GM18870 (cell line): Measurements from ENCODE around the gene BOC.

ENCODE experiments used
- ATAC-seq: cut with Tn5 transposase; IDR thresholded peaks from one replicate; pipeline ENCODE4 v1.9.1; 2021; ENCODE audit warnings: moderate library complexity; ENCODE audit not compliant: unreplicated experiment

BOC gene

DNA sequence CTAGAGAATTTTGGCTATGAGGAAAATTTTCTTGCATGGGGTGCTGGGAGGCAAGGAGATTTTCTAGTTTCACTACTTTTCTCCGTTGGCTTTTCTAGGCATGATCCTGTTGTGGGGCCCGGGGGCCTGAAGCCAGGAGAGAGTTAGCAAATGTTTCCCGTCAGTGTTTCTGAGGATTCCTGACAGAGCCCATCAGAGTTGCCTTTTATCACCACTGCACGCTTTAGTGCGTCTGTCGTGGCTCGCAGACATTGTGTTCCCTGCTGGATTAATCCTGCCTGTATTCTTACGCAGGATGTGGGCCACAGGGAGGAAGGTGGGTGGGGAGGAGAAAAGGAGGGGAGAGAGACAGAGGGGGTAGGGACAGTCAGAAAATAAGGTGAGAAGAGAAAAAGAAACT is 18.1 kb upstream of the BOC start:
- no peak for ATAC-seq

DNA sequence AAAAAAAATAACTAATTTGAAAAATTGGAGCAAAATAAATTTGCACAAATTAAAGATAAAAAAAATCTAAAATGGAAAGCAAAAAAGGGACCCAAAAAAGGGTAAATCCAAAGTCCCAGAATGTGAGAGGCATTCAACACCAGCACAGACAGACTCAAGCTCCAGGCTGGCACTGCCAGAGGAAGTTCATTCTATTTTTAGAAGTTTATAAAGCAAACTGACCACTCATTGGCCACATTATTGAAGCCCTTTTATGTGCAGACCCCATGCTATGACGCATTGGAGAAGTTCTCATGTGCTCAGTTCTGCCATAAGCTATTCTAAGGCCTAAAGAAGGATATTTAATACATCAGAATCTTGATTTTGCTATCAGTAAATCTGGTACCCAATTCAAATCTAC is 17.6 kb upstream of the BOC start:
- no peak for ATAC-seq

DNA sequence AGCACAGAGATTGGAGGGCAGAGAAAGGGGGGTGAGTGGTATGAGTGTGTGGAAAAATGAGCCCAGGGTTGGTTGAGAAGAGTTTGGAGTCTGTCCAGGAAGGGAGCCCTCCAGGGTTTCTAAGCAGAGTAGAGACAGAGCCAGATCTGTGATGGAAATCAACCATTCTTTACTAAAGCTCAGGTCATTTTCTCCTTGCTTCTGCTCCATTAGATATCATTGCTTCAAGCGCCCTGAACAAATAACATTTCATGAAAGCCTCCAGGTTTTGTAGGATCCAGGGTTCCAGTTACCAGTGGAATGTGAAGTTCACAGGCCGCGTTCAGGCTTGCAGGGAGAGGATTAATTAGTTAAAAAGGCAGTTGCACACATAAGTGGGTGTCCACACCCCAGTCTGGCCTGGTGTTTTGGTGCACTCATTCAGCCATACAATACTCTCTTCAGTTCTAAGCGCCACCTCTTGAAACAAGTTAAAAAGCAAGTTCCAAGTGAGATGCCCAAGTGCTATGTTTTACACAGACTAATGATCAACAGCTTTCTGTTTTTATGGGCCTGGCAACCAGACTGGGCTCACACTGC is 16.4 kb upstream of the BOC start:
- ATAC-seq: no peak

DNA sequence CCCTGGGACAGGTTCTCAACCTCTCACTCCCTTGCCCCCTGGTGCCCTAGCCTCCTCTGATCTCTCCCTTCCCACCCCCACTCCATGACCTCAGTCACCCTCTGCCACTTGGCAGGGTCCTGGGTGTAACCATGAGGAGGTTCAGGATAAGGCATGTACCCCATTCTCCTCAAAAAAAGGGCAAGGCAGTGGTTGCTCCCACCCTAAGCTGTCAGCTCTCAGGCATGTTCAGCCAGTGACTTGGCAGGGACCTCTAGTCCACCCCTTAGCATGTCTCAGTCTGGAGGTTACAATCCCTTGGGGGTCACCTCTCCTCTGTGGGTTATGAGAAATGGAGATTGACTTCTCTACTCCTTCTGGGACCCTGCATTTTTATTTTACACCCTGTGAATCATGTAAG is 11.0 kb upstream of the BOC start:
- ATAC-seq: no peak

DNA sequence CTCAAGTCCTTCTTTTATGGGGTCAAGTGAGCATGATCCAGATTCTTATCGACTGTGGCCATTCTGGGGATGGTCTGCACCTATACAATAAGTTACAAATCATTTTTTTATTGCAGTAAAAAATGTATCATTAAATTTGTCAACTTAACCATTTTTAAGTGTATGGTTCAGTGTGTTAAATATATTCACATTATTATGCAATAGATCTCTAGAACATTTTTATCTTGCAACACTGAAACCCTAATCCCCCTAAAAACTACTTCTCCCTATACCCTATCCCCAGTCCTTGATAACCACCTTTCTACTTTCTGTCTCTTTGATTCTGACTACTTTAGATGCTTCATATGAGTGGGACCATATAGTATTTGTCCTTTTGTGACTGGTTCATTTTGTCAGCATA is 10.4 kb upstream of the BOC start:
- ATAC-seq: no peak

DNA sequence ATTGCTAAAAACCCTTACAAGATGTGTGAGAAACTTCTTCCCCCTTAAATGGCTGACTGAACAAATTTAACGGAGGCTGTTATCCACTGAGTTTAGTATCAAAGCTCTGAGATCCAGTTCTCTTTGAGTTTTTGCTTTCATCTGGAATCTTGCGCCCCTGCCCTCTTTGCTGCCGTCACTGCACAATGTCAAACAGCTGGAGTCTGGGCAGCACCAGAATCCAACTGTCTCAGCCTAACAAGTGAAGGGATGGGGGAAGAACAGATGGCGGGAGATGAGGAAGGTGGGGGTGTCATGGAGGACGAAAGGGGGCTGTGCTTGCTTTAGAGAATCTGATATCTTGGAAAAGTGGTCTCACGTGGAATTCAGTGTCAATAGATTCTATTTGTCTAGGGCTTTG is 7.0 kb upstream of the BOC start:
- ATAC-seq: no peak

DNA sequence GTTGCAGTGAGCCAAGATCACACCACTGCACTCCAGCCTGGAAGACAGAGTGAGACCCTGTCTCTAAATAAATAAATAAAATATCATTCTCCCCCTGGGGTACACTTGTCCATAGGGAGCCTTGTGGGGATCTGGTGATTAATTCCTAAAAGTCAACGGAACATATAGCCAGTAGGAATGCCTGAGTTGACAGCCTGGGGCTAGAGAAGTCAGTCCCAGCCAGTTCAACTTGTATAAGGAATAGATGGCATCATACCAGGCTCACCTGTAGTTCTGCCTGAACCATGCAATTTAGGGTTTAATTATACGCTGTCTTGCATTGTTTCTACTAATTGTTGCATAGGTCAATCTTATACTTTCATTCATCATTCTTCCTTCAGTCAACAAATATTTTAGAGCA is 5.9 kb upstream of the BOC start:
- ATAC-seq: no peak

DNA sequence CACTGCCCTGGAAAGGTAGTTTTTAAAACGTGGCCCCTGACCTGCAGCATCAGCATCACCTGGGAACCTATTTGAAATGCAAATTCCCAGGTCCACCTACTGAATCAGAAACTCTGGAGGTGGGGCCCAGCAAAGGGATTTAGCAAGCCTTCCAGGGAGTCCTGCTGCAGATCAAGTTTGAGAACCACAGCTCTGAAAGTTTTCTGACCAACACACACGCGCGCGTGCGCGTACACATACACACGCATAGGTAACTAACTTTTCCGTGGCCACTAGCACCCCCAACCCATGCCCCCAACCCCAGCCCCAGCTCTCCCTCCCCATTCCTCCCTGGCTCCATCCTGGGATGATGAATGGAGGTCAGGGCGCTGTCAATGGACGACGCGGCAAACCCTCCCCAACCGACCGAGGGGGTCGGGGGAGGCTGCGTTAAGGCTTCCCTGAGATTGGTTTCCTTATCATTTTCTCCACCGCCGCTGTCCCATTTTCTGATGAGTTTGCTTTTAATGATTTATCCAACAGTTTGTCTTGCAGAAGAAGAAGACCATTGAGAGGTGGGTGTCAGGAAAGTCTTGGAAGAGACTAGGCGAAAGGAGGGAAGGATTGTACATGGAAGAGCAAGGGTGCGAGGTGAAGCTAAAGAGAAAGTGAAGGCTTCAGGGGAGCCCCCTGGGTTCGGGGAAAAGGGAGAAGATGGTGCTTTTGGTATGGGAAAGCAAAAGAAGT is 590 bp upstream of the BOC start:
- no peak for ATAC-seq

DNA sequence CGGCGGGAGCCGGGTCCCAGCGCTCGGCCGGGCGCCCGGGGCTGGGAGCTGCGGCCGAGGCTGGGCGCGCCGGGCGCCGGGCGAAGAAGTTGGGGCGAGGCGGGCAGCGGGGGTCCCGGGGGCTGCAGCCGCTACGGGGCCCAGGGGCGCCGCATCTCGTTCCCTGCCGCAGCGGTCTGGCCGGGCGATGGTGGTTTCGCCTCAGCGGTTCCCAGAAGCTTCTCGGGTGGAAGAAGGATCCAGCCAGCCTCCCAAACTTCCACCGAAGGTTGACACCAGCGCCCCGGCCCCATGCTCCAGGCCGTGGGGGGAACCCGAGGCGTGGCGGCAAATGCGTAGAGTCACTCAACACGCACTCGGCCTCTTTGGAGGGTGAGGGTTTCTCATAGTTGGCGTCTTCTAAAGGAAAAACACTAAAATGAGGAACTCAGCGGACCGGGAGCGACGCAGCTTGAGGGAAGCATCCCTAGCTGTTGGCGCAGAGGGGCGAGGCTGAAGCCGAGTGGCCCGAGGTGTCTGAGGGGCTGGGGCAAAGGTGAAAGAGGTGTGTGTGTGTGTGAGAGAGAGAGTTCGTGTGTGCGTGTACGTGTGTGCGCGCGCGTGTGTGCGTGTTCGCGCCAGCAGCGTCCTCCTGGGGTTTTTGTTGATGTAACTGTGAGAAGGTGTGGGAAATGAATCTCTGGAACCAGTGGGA is 940 bp downstream of the BOC start:
- no peak for ATAC-seq

DNA sequence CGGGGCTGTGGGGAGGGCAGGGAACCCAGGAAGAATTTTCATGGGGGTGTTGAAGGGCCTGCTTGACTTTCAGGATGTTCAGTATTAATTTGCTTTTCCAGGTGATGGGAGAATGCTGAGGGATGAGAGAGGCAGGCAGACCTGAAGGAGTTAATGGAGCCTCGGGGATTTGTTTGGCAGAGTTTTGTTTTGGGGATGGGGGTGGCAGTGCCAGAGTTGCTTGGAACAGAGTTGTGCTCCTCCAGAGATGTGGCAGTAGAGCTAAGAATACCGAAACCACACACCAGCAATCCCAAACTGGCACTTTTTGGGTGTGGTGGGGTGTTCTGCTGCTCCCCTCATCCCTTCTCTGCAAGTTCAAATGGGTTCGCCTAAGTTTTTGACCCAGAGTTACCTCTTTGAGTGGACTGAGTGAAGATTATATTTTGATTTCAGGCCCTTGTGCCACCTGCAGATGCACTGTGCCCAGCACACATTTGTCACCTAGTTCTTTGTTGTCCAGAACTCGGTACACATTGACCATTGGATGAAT is 1.6 kb downstream of the BOC start:
- no peak for ATAC-seq

DNA sequence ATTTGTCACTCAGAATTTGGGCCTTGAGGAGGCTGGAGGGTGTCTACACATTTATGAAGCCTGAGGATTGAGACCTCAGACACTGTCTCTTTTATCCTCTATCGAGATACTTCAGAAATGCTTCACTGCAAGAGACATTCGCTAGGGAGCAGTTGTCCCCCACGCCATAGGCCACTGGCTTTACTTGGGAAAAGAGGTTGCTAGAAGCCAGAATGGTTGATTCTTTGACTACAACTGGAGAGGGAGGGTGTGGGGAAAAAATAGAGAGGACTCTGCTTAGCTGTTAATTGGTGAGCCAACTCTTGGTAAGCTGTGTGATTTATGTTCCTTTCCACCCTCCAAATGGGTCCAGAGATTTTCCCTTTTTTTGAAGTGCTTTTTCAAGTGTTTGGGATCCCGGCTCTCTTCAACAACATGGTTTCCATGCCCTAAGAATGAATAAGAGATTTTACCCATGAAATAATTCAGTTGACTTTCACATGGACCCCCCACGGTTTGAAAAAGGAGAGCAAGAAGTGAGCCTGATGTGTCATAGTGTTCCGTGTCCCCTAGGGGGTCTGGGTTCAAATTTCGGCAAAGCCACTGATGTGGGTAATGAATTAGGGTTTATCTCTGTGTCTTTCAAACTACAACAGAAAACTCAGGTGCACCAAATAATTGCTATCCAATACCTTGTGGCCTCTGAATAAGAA is 2.7 kb downstream of the BOC start:
- no peak for ATAC-seq

DNA sequence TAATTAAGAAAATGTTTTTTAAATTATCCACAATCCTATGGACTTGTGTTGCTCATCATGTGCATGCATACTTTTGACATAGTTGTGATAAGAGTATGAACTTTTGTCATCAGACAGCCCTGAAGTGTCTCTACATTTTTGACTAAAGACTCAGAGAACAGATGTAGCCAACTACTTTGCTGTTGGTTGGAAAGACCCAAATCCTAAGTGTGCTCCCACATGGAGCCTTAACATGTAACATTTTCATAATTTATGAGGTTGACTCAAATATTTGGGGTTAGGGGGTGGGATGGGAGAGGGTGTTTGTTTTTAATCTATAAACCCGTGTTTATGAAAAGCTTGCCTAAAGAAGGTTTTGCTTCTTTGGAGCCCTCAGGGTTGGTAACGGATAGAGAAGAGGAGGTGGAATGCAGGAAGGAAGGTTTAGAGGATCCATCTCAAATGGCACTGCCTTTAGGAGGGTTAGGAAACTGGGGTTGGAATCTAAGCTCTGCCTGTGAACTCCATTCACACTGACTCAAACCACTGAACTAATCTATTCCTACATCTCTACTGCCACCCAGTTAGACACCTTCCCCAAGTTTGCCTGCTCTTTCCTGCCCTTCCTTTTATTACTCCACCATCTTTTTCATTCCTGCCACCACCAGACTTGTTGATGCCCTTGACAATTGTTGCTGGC is 3.7 kb downstream of the BOC start:
- ATAC-seq: no peak

DNA sequence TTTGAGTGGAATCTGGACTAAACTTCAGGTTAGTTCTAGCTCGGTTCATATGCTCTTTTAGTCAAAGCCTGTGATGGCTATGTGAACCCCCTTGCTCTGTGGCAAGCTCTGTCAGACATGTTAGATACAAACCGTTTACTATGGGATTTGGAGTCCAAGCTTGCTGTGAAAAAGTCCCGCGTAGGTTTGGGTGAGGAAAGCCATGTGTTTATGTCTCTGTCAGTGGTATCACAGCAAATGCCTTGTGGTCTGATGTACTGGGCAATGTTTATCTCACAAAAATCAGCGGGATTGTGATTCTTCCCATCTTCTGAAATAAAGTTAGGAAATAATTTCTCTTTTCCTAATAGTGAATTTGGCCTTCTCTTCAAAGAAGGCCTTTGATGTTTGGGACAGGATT is 5.0 kb downstream of the BOC start:
- no peak for ATAC-seq

DNA sequence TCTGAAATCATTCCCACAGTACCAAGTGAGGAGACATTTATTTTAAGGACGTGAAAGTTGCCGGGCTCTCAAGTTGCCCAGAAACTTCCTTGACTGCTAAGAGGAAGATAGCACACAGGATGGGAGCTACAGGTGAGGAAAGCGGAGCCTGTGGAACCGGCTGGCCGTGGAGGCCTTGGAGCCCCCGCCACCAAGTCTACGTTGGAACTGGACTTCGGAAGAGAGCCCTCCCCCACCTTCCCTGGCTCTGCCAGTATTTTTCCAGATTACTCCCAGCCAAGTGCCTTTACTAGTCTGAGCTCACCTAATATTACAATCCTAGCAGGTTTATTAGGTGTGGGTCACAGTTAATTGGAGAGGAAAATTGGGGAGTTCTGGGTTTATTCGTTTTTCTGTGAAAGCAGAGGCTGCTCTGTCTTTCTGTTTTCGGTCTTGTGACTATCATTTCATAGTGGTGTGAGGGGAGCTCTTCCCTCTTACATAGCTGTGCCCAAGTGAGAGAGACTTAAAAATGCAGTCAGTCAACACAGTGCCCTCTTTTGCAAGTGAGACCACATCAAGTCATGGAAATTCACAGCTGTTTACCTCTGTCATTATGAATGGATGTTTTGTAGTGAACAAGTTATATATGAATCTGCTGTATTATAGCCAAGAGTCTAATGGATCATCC is 6.8 kb downstream of the BOC start:
- no peak for ATAC-seq

DNA sequence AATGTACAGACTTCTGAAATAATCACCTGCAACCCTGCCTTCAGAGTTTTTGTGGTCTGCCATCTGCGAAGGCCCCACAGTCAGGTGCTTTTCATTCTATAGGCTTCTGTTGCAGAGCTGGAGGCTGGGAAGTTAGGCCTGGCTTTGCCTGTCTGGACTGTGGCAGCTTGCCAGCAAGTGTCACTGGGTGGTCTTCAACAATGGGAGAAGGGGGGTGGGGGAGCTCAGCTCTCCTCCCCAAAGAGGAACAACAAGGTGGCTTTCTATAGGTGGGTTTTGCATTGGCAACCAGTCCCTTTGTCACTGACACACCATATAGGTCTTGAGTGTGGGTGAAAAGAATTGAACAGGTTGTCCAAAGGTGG is 7.3 kb downstream of the BOC start:
- no peak for ATAC-seq

DNA sequence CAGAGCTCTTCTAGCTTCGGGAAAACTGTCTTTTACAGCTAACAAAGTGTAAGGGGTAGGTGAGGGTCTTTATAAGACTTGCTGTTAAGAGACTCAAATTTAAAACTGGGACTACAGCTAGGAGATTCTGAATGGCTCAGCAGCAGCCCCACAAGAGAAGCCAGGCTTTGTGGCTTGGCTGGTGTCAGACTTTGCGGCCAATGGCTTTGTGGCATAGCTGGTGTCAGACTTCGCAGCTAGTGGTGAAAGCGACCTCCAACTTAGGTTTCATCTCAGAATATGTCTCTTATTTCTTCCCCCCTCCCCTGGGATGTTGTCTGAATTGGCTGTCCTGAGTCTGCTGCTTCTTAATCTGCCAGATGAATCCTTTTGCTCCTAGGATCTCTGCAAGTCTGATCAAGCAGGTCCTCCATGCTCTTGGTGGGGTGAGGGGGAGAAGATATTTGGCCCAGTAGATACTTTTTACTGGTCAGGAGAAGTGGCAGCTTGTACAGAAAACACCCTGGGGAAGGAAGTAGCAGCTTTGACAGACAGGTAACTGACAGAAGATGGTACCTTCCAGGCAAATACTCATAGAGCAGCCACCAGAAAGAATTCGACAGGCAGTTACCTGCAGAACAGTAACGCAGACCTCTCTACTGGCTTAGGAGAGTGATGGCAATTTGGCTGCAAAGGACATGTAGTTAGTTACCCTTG is 8.4 kb downstream of the BOC start:
- ATAC-seq: no peak

DNA sequence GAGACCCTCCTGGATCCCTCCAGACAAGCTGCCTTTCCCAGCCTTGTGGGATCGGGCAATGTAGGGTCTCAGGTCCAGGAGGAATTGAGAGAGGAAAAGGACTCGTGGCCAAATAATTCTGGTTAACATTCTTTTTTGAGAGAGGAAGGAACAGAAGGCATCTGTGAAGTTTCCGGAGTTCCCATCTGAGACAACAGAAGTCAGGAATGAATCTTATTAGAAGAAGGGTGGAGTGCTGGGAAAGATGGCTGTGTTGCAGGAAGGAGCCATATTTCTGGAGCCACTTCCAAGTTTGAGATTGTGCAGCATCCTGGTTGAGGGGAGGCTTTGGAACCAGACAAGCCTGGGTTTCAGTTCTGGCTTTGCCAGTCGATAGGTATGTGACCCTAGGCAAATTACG is 9.4 kb downstream of the BOC start:
- no peak for ATAC-seq

DNA sequence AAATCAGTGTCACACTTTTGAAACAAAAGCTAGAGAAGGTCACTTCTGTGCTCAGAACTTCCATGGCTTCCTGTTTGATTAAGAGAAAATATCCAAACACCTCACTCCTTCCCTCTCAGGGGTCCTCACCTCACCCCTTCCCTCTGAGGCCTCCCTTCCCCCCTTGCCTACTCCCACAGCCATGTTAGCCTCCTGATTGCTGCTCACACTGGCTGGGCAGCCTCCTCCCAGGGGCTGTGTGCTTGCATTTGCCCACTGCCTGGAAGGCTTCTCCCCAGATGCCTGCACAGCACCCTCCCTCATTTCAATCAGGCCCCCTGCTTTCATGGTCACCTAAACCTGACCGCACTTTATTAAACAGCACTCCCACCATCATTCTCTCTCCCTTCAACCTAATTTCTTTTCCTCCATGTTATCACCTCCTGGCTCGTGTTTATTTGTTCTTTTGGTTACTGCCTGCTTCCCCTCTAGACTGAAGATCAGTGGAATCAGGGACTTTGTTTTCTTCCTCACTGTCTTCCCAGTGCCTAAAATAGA is 10.4 kb downstream of the BOC start:
- no peak for ATAC-seq

DNA sequence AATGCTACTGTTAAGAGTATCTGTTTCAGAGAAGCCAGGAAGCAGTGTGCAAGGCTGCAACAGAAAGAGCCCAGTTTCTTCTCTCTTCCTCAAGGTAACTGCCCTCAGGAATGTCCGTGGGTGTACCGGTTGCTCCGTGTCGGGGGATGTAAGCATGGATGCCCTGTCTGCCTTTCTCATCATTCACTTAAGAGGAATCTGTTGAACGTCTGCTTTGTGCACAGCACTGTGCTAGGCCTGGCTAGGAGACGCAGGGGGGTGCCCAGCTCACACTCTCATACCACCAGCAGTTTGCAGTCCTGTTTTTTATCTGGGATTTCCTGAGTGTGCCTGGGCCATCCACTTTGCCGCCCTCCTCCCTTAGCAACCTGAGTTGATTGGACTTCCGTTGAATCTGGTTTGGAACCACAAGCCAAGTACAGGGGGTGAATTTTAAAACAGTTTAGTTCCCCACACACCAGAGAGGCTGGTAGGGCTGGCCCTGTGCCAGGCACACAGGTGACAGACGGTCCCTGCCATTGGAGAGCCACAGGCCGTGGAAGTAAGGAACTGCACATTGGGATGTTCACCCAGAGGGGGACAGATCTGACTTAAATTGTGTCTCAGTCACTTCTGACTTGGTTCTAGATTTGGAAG is 11.2 kb downstream of the BOC start:
- no peak for ATAC-seq
